Nephron (organoid): ENCODE data around the gene GRAMD1B.

Experiments
- H3K27ac Mint-ChIP-seq, 3 experiments: 2 replicates each; pipeline ENCODE4 v1.8.0; 2020; ENCODE audit warnings: mixed read lengths in 3 of 3, mild to moderate bottlenecking in 2 of 3, moderate library complexity in 1 of 3
- H3K27me3 Mint-ChIP-seq: 2 replicates; pipeline ENCODE4 v1.8.0; 2021; ENCODE audit warnings: low read depth, mild to moderate bottlenecking, moderate library complexity, mixed read lengths
- H3K36me3 Mint-ChIP-seq: 2 replicates; pipeline ENCODE4 v1.8.0; 2020; ENCODE audit warnings: low read depth, mixed read lengths
- H3K4me1 Mint-ChIP-seq: 2 replicates; pipeline ENCODE4 v1.8.0; 2020; ENCODE audit warnings: mixed read lengths
- H3K4me3 Mint-ChIP-seq, 3 experiments: 2 replicates each; pipeline ENCODE4 v1.8.0; 2020; ENCODE audit warnings: mild to moderate bottlenecking in 3 of 3, mixed read lengths in 3 of 3, moderate library complexity in 2 of 3
- H3K9me3 Mint-ChIP-seq: 2 replicates; pipeline ENCODE4 v1.8.0; 2020; ENCODE audit warnings: mixed read lengths
- CTCF ChIP-seq, 3 experiments: fragments of 200-600 bp; sonication (generic); IDR thresholded peaks; one replicate each; pipeline ENCODE4 v1.5.0; 2021; ENCODE audit warnings: antibody characterized with exemption in 3 of 3; ENCODE audit not compliant: unreplicated experiment in 3 of 3

The GRAMD1B gene

GRCh38 chr11:123544631-123545375 is 114.7 kb downstream of the GRAMD1B start:
- Mint-ChIP-seq H3K27me3 (peaks cover 5% of the 10 kb centered on the region), H3K4me1 (peaks cover 14% of the 10 kb centered on the region), H3K9me3 (no peaks in the 10 kb centered on the region), H3K4me3 (no peak overlapping the region), H3K36me3 (no peaks in the 10 kb centered on the region), H3K27ac (no peak overlapping the region)
- no peak for TF ChIP-seq CTCF (IDR thresholded peaks at IDR 0.05; ENCODE audit: unreplicated experiment in 3 of 3)

GRCh38 chr11:123545726-123546270 is 115.7 kb downstream of the GRAMD1B start:
- peaks cover 5% of the 10 kb centered on the region for H3K27me3 Mint-ChIP-seq
- no peaks in the 10 kb centered on the region for H3K9me3 Mint-ChIP-seq
- H3K36me3 Mint-ChIP-seq = no peaks in the 10 kb centered on the region
- peaks cover 14% of the 10 kb centered on the region for H3K4me1 Mint-ChIP-seq
- no peak overlapping the region for H3K4me3 Mint-ChIP-seq
- no peak overlapping the region for H3K27ac Mint-ChIP-seq
- no peak for TF ChIP-seq CTCF (IDR thresholded peaks at IDR 0.05; ENCODE audit: unreplicated experiment in 3 of 3)

GRCh38 chr11:123546515-123546914 is 116.4 kb downstream of the GRAMD1B start:
- peaks cover 14% of the 10 kb centered on the region for H3K4me1 Mint-ChIP-seq
- no peaks in the 10 kb centered on the region for H3K36me3 Mint-ChIP-seq
- peaks cover 5% of the 10 kb centered on the region for H3K27me3 Mint-ChIP-seq
- H3K9me3 Mint-ChIP-seq = no peaks in the 10 kb centered on the region
- TF ChIP-seq CTCF (IDR thresholded peaks at IDR 0.05; ENCODE audit: unreplicated experiment in 3 of 3) = no peak
- H3K4me3 Mint-ChIP-seq = no peak overlapping the region
- H3K27ac Mint-ChIP-seq = no peak overlapping the region

GRCh38 chr11:123547180-123547579 is 117.1 kb downstream of the GRAMD1B start:
- Mint-ChIP-seq H3K36me3 (no peaks in the 10 kb centered on the region), H3K4me3 (no peak overlapping the region), H3K9me3 (no peaks in the 10 kb centered on the region), H3K27me3 (peaks cover 5% of the 10 kb centered on the region), H3K27ac (no peak overlapping the region), H3K4me1 (peaks cover 14% of the 10 kb centered on the region)
- no peak for TF ChIP-seq CTCF (IDR thresholded peaks at IDR 0.05; ENCODE audit: unreplicated experiment in 3 of 3)

- peaks cover 14% of the 10 kb centered on the region for H3K4me1 Mint-ChIP-seq
- H3K9me3 Mint-ChIP-seq = no peaks in the 10 kb centered on the region
- H3K27me3 Mint-ChIP-seq = peaks cover 8% of the 10 kb centered on the region
- H3K4me3 Mint-ChIP-seq = no peak overlapping the region
- no peak overlapping the region for H3K27ac Mint-ChIP-seq
- H3K36me3 Mint-ChIP-seq = no peaks in the 10 kb centered on the region
- TF ChIP-seq CTCF (IDR thresholded peaks at IDR 0.05; ENCODE audit: unreplicated experiment in 3 of 3) = no peak
Measured at GRCh38 chr11:123548774-123549173, 118.7 kb downstream of the GRAMD1B start.
